GM23338 (cell line): ENCODE results near the gene CABLES1. TPM values are rescaled to one million over a fixed set of nuclear protein-coding genes. Genes with fewer than 3 reads are reported as not detected.

ENCODE experiments used
- ATAC-seq: fragments of 200-7000 bp; cut with Tn5 transposase; 3 replicates; pipeline ENCODE4 v1.9.1; 2020
- DNase-seq: peaks from one replicate; pipeline ENCODE4 v3.0.0-alpha.2; 2015; ENCODE audit warnings: low spot score
- H2AFZ ChIP-seq: fragments of 200-600 bp; sonication (generic); 2 replicates; pipeline ENCODE4 v1.8.0; 2016; ENCODE audit warnings: antibody characterized with exemption, mild to moderate bottlenecking, moderate library complexity
- H3F3A ChIP-seq: fragments of 200-600 bp; sonication (generic); replicated peaks from 2 replicates; pipeline ENCODE4 v1.8.0; 2017; ENCODE audit warnings: antibody characterized with exemption, mixed run types, low read depth
- H3K27ac ChIP-seq: fragments of 200-600 bp; sonication (generic); 2 replicates; pipeline ENCODE4 v1.6.1; 2016; ENCODE audit warnings: low read depth
- H3K27me3 ChIP-seq: fragments of 200-600 bp; sonication (generic); 2 replicates; pipeline ENCODE4 v1.8.0; 2016; ENCODE audit warnings: mild to moderate bottlenecking, mixed run types, moderate library complexity; ENCODE audit not compliant: insufficient read depth
- H3K36me3 ChIP-seq: fragments of 200-600 bp; sonication (generic); 2 replicates; pipeline ENCODE4 v1.8.0; 2016; ENCODE audit warnings: mild to moderate bottlenecking; ENCODE audit not compliant: insufficient read depth
- H3K4me1 ChIP-seq: fragments of 200-600 bp; sonication (generic); 2 replicates; pipeline ENCODE4 v1.8.0; 2016; ENCODE audit warnings: mild to moderate bottlenecking, moderate library complexity; ENCODE audit not compliant: insufficient read depth
- H3K4me2 ChIP-seq: fragments of 200-600 bp; sonication (generic); 2 replicates; pipeline ENCODE4 v1.7.1; 2017; ENCODE audit warnings: mixed run types
- H3K4me3 ChIP-seq: fragments of 200-600 bp; sonication (generic); 2 replicates; pipeline ENCODE4 v1.6.1; 2016; ENCODE audit warnings: mixed run types
- H3K79me2 ChIP-seq: fragments of 200-600 bp; sonication (generic); replicated peaks from 2 replicates; pipeline ENCODE4 v1.8.0; 2017; ENCODE audit warnings: mild to moderate bottlenecking; ENCODE audit not compliant: insufficient read depth
- H3K9me2 ChIP-seq: fragments of 200-600 bp; sonication (generic); 2 replicates; pipeline ENCODE4 v1.8.0; 2017; ENCODE audit not compliant: insufficient read depth
- H4K20me1 ChIP-seq: fragments of 200-600 bp; sonication (generic); replicated peaks from 2 replicates; pipeline ENCODE4 v1.8.0; 2017; ENCODE audit warnings: mild to moderate bottlenecking; ENCODE audit not compliant: insufficient read depth
- H3K27ac Mint-ChIP-seq: 2 replicates; pipeline ENCODE4 v1.8.0; 2020; ENCODE audit warnings: inconsistent platforms, mild to moderate bottlenecking, moderate library complexity, mixed read lengths
- H3K27me3 Mint-ChIP-seq: 3 replicates; pipeline ENCODE4 v1.8.0; 2022; ENCODE audit warnings: low read depth, mild to moderate bottlenecking, moderate library complexity, mixed read lengths, inconsistent platforms; ENCODE audit not compliant: insufficient read depth, poor library complexity
- H3K36me3 Mint-ChIP-seq: 3 replicates; pipeline ENCODE4 v1.8.0; 2021; ENCODE audit warnings: low read depth, mild to moderate bottlenecking, inconsistent platforms, moderate library complexity, mixed read lengths
- H3K4me1 Mint-ChIP-seq: 3 replicates; pipeline ENCODE4 v1.8.0; 2020; ENCODE audit warnings: mild to moderate bottlenecking, inconsistent platforms, mixed read lengths
- H3K4me3 Mint-ChIP-seq: 3 replicates; pipeline ENCODE4 v1.8.0; 2021; ENCODE audit warnings: moderate library complexity, mild to moderate bottlenecking, inconsistent platforms, mixed read lengths
- H3K9me3 Mint-ChIP-seq: 3 replicates; pipeline ENCODE4 v1.8.0; 2020; ENCODE audit warnings: moderate library complexity, mild to moderate bottlenecking, inconsistent platforms, mixed read lengths
- CREB1 ChIP-seq: fragments of 250-450 bp; sonication (Bioruptor Pico); IDR thresholded peaks from 2 replicates; pipeline ENCODE4 v1.5.0; 2020; ENCODE audit warnings: low read depth, mild to moderate bottlenecking, moderate library complexity
- CTCF ChIP-seq, 2 experiments: fragments of 200-600 bp in 1 of 2; sonication (generic) in 1 of 2; conservative IDR thresholded peaks; 2 replicates each; pipeline versions ENCODE4 v1.5.1 to v1.6.1; 2016 to 2017; ENCODE audit warnings: antibody characterized with exemption in 2 of 2, low read depth in 2 of 2, mild to moderate bottlenecking in 2 of 2, moderate library complexity in 1 of 2
- ETS1 ChIP-seq: IDR thresholded peaks from 2 replicates; pipeline ENCODE4 v1.6.1; 2016; ENCODE audit warnings: antibody characterized with exemption
- EZH2 ChIP-seq: fragments of 200-600 bp; sonication (generic); IDR thresholded peaks from one replicate; pipeline ENCODE4 v1.8.0; 2017; ENCODE audit warnings: antibody characterized with exemption, mild to moderate bottlenecking, low read depth; ENCODE audit not compliant: unreplicated experiment
- EZH2phosphoT487 ChIP-seq: fragments of 200-600 bp; sonication (generic); IDR thresholded peaks from one replicate; pipeline ENCODE4 v1.8.1; 2018; ENCODE audit warnings: antibody characterized with exemption; ENCODE audit not compliant: unreplicated experiment
- JUNB ChIP-seq: IDR thresholded peaks from one replicate; pipeline ENCODE4 v1.6.1; 2016; ENCODE audit warnings: antibody characterized with exemption; ENCODE audit not compliant: unreplicated experiment
- NANOG ChIP-seq: IDR thresholded peaks from 2 replicates; pipeline ENCODE4 v1.6.1; 2016; ENCODE audit warnings: antibody characterized with exemption, borderline replicate concordance
- POLR2AphosphoS5 ChIP-seq: IDR thresholded peaks from 2 replicates; pipeline ENCODE4 v1.6.1; 2016; ENCODE audit warnings: antibody characterized with exemption, low read depth
- STAT1 ChIP-seq: IDR thresholded peaks from one replicate; pipeline ENCODE4 v1.6.1; 2016; ENCODE audit warnings: antibody characterized with exemption; ENCODE audit not compliant: unreplicated experiment
- ZNF114 ChIP-seq: fragments of 250-450 bp; sonication (Bioruptor Pico); IDR thresholded peaks from 2 replicates; pipeline ENCODE4 v1.5.0; 2020; ENCODE audit warnings: mild to moderate bottlenecking, moderate library complexity
- ZNF331 ChIP-seq: fragments of 250-450 bp; sonication (Bioruptor Pico); IDR thresholded peaks from 2 replicates; pipeline ENCODE4 v1.5.0; 2020; ENCODE audit warnings: low read depth, mild to moderate bottlenecking, moderate library complexity
- polyA plus RNA-seq: library from polyadenylated mRNA; unstranded; fragments of >200 nt; fragmentation: Nextera tagmentation; extraction: Ambion mirVana; gene quantifications from 2 replicates; pipeline ENCODE4 v1.2.1, GENCODE V29; 2016
- total RNA-seq: library from RNA; depleted of rRNA; stranded (reverse); fragments of >200 nt; shearing (Covaris generic); gene quantifications from 2 replicates; pipeline ENCODE4 v1.2.3, GENCODE V29; 2014
- TF ChIP-seq, protein P1 (sequence below): fragments of 250-450 bp; sonication (Bioruptor Pico); IDR thresholded peaks from 2 replicates; pipeline ENCODE4 v1.5.0; 2020; ENCODE audit warnings: mild to moderate bottlenecking, moderate library complexity
- TF ChIP-seq, protein P2 (sequence below): IDR thresholded peaks from one replicate; pipeline ENCODE4 v1.6.1; 2018; ENCODE audit warnings: antibody characterized with exemption; ENCODE audit not compliant: unreplicated experiment

CABLES1 gene
- total and polyA plus RNA-seq, 2 experiments from 2014 or later = 2.6 to 12.4 TPM

DNA sequence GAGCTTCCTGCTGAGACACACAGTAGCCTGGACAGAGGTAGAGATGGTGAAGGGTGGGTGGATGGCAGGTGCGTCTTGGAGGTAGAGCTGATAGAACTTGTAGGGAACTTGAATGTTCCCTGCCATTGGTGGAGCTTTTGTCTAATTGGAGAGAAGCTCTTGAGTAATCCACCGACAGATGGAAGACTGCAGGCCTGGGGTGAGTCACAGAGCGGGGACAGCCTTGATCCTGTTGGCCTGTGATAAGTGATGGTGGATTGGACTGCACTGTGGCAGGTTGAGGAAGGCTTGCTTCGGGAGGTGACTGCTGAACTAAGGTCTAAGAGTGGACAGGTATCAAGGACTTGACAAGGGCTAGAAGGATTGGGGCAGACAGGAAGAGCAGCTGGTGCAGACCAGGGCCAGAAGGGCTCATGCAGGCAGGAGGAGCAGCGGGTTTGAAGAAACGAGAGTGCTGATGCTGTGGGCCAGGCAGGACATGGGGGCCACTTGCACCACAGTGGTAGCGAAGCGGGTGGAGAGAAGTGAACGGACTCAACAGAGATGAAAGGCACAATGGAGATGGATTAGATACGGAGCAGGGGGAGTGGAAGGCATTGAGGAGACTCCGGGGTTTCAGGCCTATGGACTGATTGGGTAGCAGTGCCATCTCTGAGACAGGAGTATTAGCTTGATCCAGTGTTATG, 16.3 kb downstream of the CABLES1 start:
- no peak overlapping the region for H3K4me3 Mint-ChIP-seq
- H3K9me3 Mint-ChIP-seq = no peaks in the 10 kb centered on the region
- H3K27me3 Mint-ChIP-seq = peaks cover 4% of the 10 kb centered on the region
- peaks cover 41% of the 10 kb centered on the region for H3K4me1 Mint-ChIP-seq
- Histone ChIP-seq H2AFZ (no peak overlapping the region), H3K4me2 (no peak overlapping the region), H3F3A (no peaks in the 10 kb centered on the region), H3K27me3 (no peaks in the 10 kb centered on the region), H4K20me1 (peaks cover 5% of the 10 kb centered on the region; the same call in 1 of the 2 replicates), H3K4me1 (peaks cover 19% of the 10 kb centered on the region), H3K36me3 (no peaks in the 10 kb centered on the region), H3K4me3 (no peak overlapping the region), H3K9me2 (no peaks in the 10 kb centered on the region), H3K79me2 (peaks cover 96% of the 10 kb centered on the region), H3K27ac (no peak overlapping the region)
- ATAC-seq (no peak), DNase-seq (no peak)
- no peaks in the 10 kb centered on the region for H3K36me3 Mint-ChIP-seq
- peak overlapping the region; percentile 11; the same call in 1 of the 2 replicates for H3K27ac Mint-ChIP-seq
- TF ChIP-seq JUNB (no peak), ZNF331 (CRISPR knock-in tag) (no peak), CREB1 (no peak), EZH2phosphoT487 (no peak), ZNF114 (no peak), POLR2AphosphoS5 (no peak), STAT1 (no peak), NANOG (no peak), EZH2 (no peak), CTCF (conservative IDR thresholded peaks at IDR 0.05; ENCODE audit: low read depth in 2 of 2) (no peak), ETS1 (no peak)
- TF ChIP-seq, protein P1, sequence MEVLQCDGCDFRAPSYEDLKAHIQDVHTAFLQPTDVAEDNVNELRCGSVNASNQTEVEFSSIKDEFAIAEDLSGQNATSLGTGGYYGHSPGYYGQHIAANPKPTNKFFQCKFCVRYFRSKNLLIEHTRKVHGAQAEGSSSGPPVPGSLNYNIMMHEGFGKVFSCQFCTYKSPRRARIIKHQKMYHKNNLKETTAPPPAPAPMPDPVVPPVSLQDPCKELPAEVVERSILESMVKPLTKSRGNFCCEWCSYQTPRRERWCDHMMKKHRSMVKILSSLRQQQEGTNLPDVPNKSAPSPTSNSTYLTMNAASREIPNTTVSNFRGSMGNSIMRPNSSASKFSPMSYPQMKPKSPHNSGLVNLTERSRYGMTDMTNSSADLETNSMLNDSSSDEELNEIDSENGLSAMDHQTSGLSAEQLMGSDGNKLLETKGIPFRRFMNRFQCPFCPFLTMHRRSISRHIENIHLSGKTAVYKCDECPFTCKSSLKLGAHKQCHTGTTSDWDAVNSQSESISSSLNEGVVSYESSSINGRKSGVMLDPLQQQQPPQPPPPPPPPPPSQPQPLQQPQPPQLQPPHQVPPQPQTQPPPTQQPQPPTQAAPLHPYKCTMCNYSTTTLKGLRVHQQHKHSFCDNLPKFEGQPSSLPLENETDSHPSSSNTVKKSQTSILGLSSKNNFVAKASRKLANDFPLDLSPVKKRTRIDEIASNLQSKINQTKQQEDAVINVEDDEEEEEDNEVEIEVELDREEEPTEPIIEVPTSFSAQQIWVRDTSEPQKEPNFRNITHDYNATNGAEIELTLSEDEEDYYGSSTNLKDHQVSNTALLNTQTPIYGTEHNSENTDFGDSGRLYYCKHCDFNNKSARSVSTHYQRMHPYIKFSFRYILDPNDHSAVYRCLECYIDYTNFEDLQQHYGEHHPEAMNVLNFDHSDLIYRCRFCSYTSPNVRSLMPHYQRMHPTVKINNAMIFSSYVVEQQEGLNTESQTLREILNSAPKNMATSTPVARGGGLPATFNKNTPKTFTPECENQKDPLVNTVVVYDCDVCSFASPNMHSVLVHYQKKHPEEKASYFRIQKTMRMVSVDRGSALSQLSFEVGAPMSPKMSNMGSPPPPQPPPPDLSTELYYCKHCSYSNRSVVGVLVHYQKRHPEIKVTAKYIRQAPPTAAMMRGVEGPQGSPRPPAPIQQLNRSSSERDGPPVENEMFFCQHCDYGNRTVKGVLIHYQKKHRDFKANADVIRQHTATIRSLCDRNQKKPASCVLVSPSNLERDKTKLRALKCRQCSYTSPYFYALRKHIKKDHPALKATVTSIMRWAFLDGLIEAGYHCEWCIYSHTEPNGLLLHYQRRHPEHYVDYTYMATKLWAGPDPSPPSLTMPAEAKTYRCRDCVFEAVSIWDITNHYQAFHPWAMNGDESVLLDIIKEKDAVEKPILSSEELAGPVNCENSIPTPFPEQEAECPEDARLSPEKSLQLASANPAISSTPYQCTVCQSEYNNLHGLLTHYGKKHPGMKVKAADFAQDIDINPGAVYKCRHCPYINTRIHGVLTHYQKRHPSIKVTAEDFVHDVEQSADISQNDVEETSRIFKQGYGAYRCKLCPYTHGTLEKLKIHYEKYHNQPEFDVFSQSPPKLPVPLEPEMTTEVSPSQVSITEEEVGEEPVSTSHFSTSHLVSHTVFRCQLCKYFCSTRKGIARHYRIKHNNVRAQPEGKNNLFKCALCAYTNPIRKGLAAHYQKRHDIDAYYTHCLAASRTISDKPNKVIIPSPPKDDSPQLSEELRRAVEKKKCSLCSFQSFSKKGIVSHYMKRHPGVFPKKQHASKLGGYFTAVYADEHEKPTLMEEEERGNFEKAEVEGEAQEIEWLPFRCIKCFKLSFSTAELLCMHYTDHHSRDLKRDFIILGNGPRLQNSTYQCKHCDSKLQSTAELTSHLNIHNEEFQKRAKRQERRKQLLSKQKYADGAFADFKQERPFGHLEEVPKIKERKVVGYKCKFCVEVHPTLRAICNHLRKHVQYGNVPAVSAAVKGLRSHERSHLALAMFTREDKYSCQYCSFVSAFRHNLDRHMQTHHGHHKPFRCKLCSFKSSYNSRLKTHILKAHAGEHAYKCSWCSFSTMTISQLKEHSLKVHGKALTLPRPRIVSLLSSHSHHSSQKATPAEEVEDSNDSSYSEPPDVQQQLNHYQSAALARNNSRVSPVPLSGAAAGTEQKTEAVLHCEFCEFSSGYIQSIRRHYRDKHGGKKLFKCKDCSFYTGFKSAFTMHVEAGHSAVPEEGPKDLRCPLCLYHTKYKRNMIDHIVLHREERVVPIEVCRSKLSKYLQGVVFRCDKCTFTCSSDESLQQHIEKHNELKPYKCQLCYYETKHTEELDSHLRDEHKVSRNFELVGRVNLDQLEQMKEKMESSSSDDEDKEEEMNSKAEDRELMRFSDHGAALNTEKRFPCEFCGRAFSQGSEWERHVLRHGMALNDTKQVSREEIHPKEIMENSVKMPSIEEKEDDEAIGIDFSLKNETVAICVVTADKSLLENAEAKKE (CRISPR knock-in tag) = no peak
- TF ChIP-seq, protein P2, sequence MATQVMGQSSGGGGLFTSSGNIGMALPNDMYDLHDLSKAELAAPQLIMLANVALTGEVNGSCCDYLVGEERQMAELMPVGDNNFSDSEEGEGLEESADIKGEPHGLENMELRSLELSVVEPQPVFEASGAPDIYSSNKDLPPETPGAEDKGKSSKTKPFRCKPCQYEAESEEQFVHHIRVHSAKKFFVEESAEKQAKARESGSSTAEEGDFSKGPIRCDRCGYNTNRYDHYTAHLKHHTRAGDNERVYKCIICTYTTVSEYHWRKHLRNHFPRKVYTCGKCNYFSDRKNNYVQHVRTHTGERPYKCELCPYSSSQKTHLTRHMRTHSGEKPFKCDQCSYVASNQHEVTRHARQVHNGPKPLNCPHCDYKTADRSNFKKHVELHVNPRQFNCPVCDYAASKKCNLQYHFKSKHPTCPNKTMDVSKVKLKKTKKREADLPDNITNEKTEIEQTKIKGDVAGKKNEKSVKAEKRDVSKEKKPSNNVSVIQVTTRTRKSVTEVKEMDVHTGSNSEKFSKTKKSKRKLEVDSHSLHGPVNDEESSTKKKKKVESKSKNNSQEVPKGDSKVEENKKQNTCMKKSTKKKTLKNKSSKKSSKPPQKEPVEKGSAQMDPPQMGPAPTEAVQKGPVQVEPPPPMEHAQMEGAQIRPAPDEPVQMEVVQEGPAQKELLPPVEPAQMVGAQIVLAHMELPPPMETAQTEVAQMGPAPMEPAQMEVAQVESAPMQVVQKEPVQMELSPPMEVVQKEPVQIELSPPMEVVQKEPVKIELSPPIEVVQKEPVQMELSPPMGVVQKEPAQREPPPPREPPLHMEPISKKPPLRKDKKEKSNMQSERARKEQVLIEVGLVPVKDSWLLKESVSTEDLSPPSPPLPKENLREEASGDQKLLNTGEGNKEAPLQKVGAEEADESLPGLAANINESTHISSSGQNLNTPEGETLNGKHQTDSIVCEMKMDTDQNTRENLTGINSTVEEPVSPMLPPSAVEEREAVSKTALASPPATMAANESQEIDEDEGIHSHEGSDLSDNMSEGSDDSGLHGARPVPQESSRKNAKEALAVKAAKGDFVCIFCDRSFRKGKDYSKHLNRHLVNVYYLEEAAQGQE = no peak
